HepG2 (cell line): ENCODE measurements around the gene DALRD3. TPM values are rescaled to one million over a fixed set of nuclear protein-coding genes. Genes with fewer than 3 reads are reported as not detected.

Source experiments
- BORCS8-MEF2B ChIP-seq: sonication (generic); formaldehyde crosslinking; IDR thresholded peaks from 2 replicates; pipeline ENCODE4 v1.8.0; 2022; ENCODE audit warnings: mild to moderate bottlenecking, missing genetic modification reagents
- FOXM1 ChIP-seq: sonication (generic); formaldehyde crosslinking; IDR thresholded peaks from 2 replicates; pipeline ENCODE4 v1.5.0; 2020; ENCODE audit warnings: missing genetic modification reagents
- HNRNPUL1 ChIP-seq: fragments of 200-400 bp; formaldehyde crosslinking; IDR thresholded peaks from 2 replicates; pipeline ENCODE4 v1.6.1; 2017; ENCODE audit warnings: low read depth, mild to moderate bottlenecking, low read length, moderate library complexity
- KLF15 ChIP-seq: sonication (generic); formaldehyde crosslinking; IDR thresholded peaks from 2 replicates; pipeline ENCODE4 v1.8.1; 2023; ENCODE audit warnings: borderline replicate concordance, mild to moderate bottlenecking, inconsistent platforms, missing genetic modification reagents, mixed read lengths
- MIER3 ChIP-seq: IDR thresholded peaks from 2 replicates; pipeline ENCODE4 v1.6.1; 2016; ENCODE audit warnings: missing compliant biosample characterization, borderline replicate concordance
- NRL ChIP-seq: sonication (generic); formaldehyde crosslinking; IDR thresholded peaks from 2 replicates; pipeline ENCODE4 v1.5.0; 2020; ENCODE audit warnings: missing genetic modification reagents, mild to moderate bottlenecking, moderate library complexity, borderline replicate concordance
- RBAK ChIP-seq: sonication (generic); formaldehyde crosslinking; IDR thresholded peaks from 2 replicates; pipeline ENCODE4 v1.5.1; 2020; ENCODE audit warnings: mild to moderate bottlenecking, missing genetic modification reagents
- SOX6 ChIP-seq, 2 experiments: fragments of 450-650 bp in 1 of 2; sonication (generic) in 1 of 2; formaldehyde crosslinking in 1 of 2; IDR thresholded peaks; 2 replicates each; pipeline versions ENCODE4 v1.4.0 to v1.6.1; 2017 to 2020; ENCODE audit warnings: antibody characterized with exemption in 1 of 2, mild to moderate bottlenecking in 1 of 2, missing genetic modification reagents in 1 of 2
- SRSF9 ChIP-seq: fragments of 200-400 bp; formaldehyde crosslinking; IDR thresholded peaks from 2 replicates; pipeline ENCODE4 v1.6.1; 2018; ENCODE audit warnings: borderline replicate concordance, mild to moderate bottlenecking, low read depth, low read length; ENCODE audit not compliant: insufficient read depth, poor library complexity, severe bottlenecking
- SSRP1 ChIP-seq: IDR thresholded peaks from 2 replicates; pipeline ENCODE4 v1.6.1; 2016; ENCODE audit warnings: control low read depth
- TOE1 ChIP-seq: sonication (generic); formaldehyde crosslinking; IDR thresholded peaks from 2 replicates; pipeline ENCODE4 v1.4.0; 2020; ENCODE audit warnings: mild to moderate bottlenecking, missing genetic modification reagents
- ZC3H13 ChIP-seq: sonication (generic); formaldehyde crosslinking; IDR thresholded peaks from 2 replicates; pipeline ENCODE4 v1.8.1; 2023; ENCODE audit warnings: mild to moderate bottlenecking, missing genetic modification reagents, moderate library complexity
- ZNF124 ChIP-seq: sonication (generic); formaldehyde crosslinking; IDR thresholded peaks from 2 replicates; pipeline ENCODE4 v1.4.0; 2020; ENCODE audit warnings: missing genetic modification reagents
- ZNF138 ChIP-seq: sonication (generic); formaldehyde crosslinking; IDR thresholded peaks from 2 replicates; pipeline ENCODE4 v1.5.0; 2020; ENCODE audit warnings: mild to moderate bottlenecking, low read depth, missing genetic modification reagents
- ZNF143 ChIP-seq: sonication (generic); formaldehyde crosslinking; IDR thresholded peaks from 2 replicates; pipeline ENCODE4 v1.4.0; 2020; ENCODE audit warnings: missing genetic modification reagents
- ZNF557 ChIP-seq: sonication (generic); formaldehyde crosslinking; IDR thresholded peaks from 2 replicates; pipeline ENCODE4 v1.4.0; 2020; ENCODE audit warnings: missing genetic modification reagents
- ZNF567 ChIP-seq: sonication (generic); formaldehyde crosslinking; IDR thresholded peaks from 2 replicates; pipeline ENCODE4 v1.8.1; 2023; ENCODE audit warnings: mild to moderate bottlenecking, missing genetic modification reagents, borderline replicate concordance
- ZNF605 ChIP-seq: sonication (generic); formaldehyde crosslinking; IDR thresholded peaks from 2 replicates; pipeline ENCODE4 v1.8.0; 2022; ENCODE audit warnings: mild to moderate bottlenecking, missing genetic modification reagents
- ZNF670 ChIP-seq: sonication (generic); formaldehyde crosslinking; IDR thresholded peaks from 2 replicates; pipeline ENCODE4 v1.8.0; 2022; ENCODE audit warnings: mild to moderate bottlenecking, missing genetic modification reagents, borderline replicate concordance
- ZNF766 ChIP-seq: sonication (generic); formaldehyde crosslinking; IDR thresholded peaks from 2 replicates; pipeline ENCODE4 v1.5.0; 2020; ENCODE audit warnings: missing genetic modification reagents, borderline replicate concordance
- polyA plus RNA-seq, 8 experiments: library from polyadenylated mRNA; depleted of rRNA in 3 of 8; stranded (reverse) in 7 of 8; unstranded in 1 of 8; fragments of >200 nt; fragmentation: Illumina TruSeq in 4 of 8; extraction: Trizol in 4 of 8; gene quantifications; 2 replicates each; pipeline versions ENCODE4 v1.2.1 to v1.2.3, GENCODE V29; 2011 to 2016; ENCODE audit warnings: low read depth in 4 of 8, missing spikeins in 1 of 8, mixed read lengths in 1 of 8; ENCODE audit not compliant: insufficient read depth in 1 of 8
- total RNA-seq, 5 experiments: library from RNA; depleted of rRNA; stranded (reverse); fragments of >200 nt; fragmentation: Illumina TruSeq; extraction: Trizol; gene quantifications; 2 replicates each; pipeline ENCODE4 v1.2.3, GENCODE V29; 2016; ENCODE audit warnings: low read depth in 1 of 5
- TF ChIP-seq, protein P1 (sequence below): sonication (generic); formaldehyde crosslinking; IDR thresholded peaks from 2 replicates; pipeline ENCODE4 v1.5.1; 2020; ENCODE audit warnings: mild to moderate bottlenecking, missing genetic modification reagents, moderate library complexity
- TF ChIP-seq, protein P2 (sequence below): sonication (generic); formaldehyde crosslinking; IDR thresholded peaks from 2 replicates; pipeline ENCODE4 v1.5.1; 2020; ENCODE audit warnings: missing genetic modification reagents, mild to moderate bottlenecking, borderline replicate concordance
- TF ChIP-seq, protein P3 (sequence below): IDR thresholded peaks from 2 replicates; pipeline ENCODE4 v1.6.1; 2016; ENCODE audit warnings: control low read depth

DALRD3 gene
- total and polyA plus RNA-seq, 2 of the 13 experiments (the other 11 are each of a cell fraction or from before 2014, with no cell fraction given), result 19.9 to 36.5 TPM

DNA sequence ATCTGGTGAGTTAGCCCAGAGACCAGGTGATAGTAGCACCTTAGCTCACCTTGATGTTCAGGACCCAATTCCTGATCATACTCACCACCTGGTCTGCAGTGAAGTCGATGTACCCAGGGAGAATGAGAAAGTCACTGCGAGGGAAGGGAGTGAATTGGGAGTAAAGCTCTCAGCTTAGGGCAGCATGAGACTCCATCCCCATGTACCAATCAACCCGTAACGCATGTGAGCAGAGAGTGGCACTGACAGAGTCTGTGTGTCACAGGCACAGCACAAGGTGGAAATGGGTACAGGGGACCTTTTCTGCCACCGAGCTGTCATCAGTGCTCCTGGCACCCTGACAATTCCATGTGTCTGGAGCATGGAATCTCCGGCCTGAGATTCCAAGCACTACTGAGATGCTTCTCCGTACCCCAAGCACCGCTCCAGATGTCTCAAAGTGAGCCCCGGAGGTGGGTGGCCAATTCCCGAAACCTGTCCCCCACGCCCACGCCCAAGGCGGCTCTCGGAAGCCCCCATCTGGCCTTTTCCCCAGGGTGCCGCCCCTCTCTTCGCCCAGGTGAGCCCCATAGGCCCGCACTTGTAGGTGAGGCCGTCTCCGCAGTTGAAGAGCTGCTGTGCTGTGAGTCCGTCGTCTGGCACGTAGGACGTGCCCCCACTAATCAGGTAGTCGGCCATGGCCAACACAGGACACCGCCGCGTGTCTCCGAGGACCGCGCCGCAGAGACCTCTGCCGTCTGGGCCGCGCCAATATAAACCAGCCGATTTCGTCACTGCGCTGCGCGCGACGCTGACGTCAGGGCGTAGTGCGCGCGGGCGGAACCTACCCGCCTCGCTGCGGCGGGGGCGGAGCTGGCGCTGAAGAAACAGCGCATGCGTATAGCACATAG, 10.5 kb upstream of the DALRD3 start, which contains the start of gene IMPDH2 (continued):
- TF ChIP-seq, protein P1, sequence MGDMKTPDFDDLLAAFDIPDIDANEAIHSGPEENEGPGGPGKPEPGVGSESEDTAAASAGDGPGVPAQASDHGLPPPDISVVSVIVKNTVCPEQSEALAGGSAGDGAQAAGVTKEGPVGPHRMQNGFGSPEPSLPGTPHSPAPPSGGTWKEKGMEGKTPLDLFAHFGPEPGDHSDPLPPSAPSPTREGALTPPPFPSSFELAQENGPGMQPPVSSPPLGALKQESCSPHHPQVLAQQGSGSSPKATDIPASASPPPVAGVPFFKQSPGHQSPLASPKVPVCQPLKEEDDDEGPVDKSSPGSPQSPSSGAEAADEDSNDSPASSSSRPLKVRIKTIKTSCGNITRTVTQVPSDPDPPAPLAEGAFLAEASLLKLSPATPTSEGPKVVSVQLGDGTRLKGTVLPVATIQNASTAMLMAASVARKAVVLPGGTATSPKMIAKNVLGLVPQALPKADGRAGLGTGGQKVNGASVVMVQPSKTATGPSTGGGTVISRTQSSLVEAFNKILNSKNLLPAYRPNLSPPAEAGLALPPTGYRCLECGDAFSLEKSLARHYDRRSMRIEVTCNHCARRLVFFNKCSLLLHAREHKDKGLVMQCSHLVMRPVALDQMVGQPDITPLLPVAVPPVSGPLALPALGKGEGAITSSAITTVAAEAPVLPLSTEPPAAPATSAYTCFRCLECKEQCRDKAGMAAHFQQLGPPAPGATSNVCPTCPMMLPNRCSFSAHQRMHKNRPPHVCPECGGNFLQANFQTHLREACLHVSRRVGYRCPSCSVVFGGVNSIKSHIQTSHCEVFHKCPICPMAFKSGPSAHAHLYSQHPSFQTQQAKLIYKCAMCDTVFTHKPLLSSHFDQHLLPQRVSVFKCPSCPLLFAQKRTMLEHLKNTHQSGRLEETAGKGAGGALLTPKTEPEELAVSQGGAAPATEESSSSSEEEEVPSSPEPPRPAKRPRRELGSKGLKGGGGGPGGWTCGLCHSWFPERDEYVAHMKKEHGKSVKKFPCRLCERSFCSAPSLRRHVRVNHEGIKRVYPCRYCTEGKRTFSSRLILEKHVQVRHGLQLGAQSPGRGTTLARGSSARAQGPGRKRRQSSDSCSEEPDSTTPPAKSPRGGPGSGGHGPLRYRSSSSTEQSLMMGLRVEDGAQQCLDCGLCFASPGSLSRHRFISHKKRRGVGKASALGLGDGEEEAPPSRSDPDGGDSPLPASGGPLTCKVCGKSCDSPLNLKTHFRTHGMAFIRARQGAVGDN, result peak; percentile 99
- TF ChIP-seq ZNF143 (CRISPR knock-in tag), result no peak
- peak; percentile 76; the same call in 1 of the 2 replicates for TF ChIP-seq KLF15 (CRISPR knock-in tag)
- TF ChIP-seq SOX6 (IDR thresholded peaks at IDR 0.05), result no peak
- peak; percentile 71 for TF ChIP-seq SOX6 (CRISPR knock-in tag; IDR thresholded peaks at IDR 0.05)
- peak; percentile 91; the same call in 1 of the 2 replicates for TF ChIP-seq ZNF670 (CRISPR knock-in tag)
- TF ChIP-seq RBAK (CRISPR knock-in tag), result no peak
- TF ChIP-seq SSRP1, result peak; percentile 63; the same call in 1 of the 2 replicates
- TF ChIP-seq ZNF605 (CRISPR knock-in tag), result peak; percentile 99
- peak; percentile 81; the same call in 1 of the 2 replicates for TF ChIP-seq ZNF766
- TF ChIP-seq NRL (CRISPR knock-in tag), result peak; percentile 97; the same call in 1 of the 2 replicates
- peak; percentile 64; the same call in 1 of the 2 replicates for TF ChIP-seq HNRNPUL1
- peak; percentile 99 for TF ChIP-seq ZC3H13
- no peak for TF ChIP-seq SRSF9
- no peak for TF ChIP-seq TOE1 (CRISPR knock-in tag)
- no peak for TF ChIP-seq FOXM1 (CRISPR knock-in tag)
- TF ChIP-seq ZNF567 (CRISPR knock-in tag), result 0 out of 2 replicates have a peak, but pooled peaks have one; percentile 50
- peak; percentile 84; the same call in 1 of the 2 replicates for TF ChIP-seq MIER3 (CRISPR knock-in tag)
- TF ChIP-seq, protein P2, sequence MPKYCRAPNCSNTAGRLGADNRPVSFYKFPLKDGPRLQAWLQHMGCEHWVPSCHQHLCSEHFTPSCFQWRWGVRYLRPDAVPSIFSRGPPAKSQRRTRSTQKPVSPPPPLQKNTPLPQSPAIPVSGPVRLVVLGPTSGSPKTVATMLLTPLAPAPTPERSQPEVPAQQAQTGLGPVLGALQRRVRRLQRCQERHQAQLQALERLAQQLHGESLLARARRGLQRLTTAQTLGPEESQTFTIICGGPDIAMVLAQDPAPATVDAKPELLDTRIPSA (CRISPR knock-in tag), result no peak
- TF ChIP-seq BORCS8-MEF2B (CRISPR knock-in tag), result peak; percentile 97
- peak; percentile 91 for TF ChIP-seq ZNF124
- TF ChIP-seq, protein P3, sequence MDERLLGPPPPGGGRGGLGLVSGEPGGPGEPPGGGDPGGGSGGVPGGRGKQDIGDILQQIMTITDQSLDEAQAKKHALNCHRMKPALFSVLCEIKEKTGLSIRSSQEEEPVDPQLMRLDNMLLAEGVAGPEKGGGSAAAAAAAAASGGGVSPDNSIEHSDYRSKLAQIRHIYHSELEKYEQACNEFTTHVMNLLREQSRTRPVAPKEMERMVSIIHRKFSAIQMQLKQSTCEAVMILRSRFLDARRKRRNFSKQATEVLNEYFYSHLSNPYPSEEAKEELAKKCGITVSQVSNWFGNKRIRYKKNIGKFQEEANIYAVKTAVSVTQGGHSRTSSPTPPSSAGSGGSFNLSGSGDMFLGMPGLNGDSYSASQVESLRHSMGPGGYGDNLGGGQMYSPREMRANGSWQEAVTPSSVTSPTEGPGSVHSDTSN, result no peak
- TF ChIP-seq ZNF138 (CRISPR knock-in tag), result 0 out of 2 replicates have a peak, but pooled peaks have one; percentile 55
- TF ChIP-seq ZNF557 (CRISPR knock-in tag), result peak; percentile 83; the same call in 1 of the 2 replicates
